Stimulated activated naive CD8-positive, alpha-beta T cell treated with anti-CD3 and anti-CD28 coated beads, Interleukin-15, Interleukin-2, amounts not matched to agents 100 ng/mL and 50 ng/mL, for 24 hours (primary cell): ENCODE results near the gene RETREG1.
"Not testable (repeated sequence)": the region's sequence is repeated elsewhere in the genome, so short reads cannot be mapped to it uniquely, and the experiment has no call there.

Experiments used
- H3K27ac Mint-ChIP-seq: one replicate; pipeline ENCODE4 v1.8.0; 2021; ENCODE audit warnings: mild to moderate bottlenecking, mixed read lengths
- H3K27me3 Mint-ChIP-seq: one replicate; pipeline ENCODE4 v1.8.0; 2021; ENCODE audit warnings: mixed read lengths
- H3K36me3 Mint-ChIP-seq: one replicate; pipeline ENCODE4 v1.8.0; 2021; ENCODE audit warnings: low read depth, mixed read lengths
- H3K4me1 Mint-ChIP-seq: one replicate; pipeline ENCODE4 v1.8.0; 2021; ENCODE audit warnings: low read depth, mixed read lengths
- H3K4me3 Mint-ChIP-seq: one replicate; pipeline ENCODE4 v1.8.0; 2021; ENCODE audit warnings: mild to moderate bottlenecking, mixed read lengths
- H3K9me3 Mint-ChIP-seq: one replicate; pipeline ENCODE4 v1.8.0; 2021; ENCODE audit warnings: mixed read lengths

The RETREG1 gene

GRCh38 chr5:16437977-16438376, 178.8 kb downstream of the RETREG1 start:
- no peaks in the 10 kb centered on the region for H3K36me3 Mint-ChIP-seq
- no peaks in the 10 kb centered on the region for H3K9me3 Mint-ChIP-seq
- H3K27me3 Mint-ChIP-seq: peaks cover 7% of the 10 kb centered on the region
- no peak overlapping the region for H3K4me3 Mint-ChIP-seq
- H3K4me1 Mint-ChIP-seq: no peaks in the 10 kb centered on the region
- no peak overlapping the region for H3K27ac Mint-ChIP-seq

- H3K4me3 Mint-ChIP-seq, H3K9me3 Mint-ChIP-seq, H3K4me1 Mint-ChIP-seq, H3K36me3 Mint-ChIP-seq, H3K27ac Mint-ChIP-seq: not testable (repeated sequence)
- peaks cover 16% of the 10 kb centered on the region for H3K27me3 Mint-ChIP-seq
These were observed 180.6 kb downstream of the RETREG1 start for GRCh38 chr5:16436065-16436682.

GRCh38 chr5:16431490-16431889, 185.3 kb downstream of the RETREG1 start:
- Mint-ChIP-seq H3K27me3 (peaks cover 25% of the 10 kb centered on the region), H3K9me3 (no peaks in the 10 kb centered on the region), H3K4me3 (no peak overlapping the region), H3K27ac (no peak overlapping the region), H3K4me1 (no peaks in the 10 kb centered on the region), H3K36me3 (no peaks in the 10 kb centered on the region)

- peaks cover 25% of the 10 kb centered on the region for H3K27me3 Mint-ChIP-seq
- no peaks in the 10 kb centered on the region for H3K36me3 Mint-ChIP-seq
- no peak overlapping the region for H3K27ac Mint-ChIP-seq
- H3K9me3 Mint-ChIP-seq: no peaks in the 10 kb centered on the region
- H3K4me3 Mint-ChIP-seq: no peak overlapping the region
- H3K4me1 Mint-ChIP-seq: no peaks in the 10 kb centered on the region
These were observed 186.3 kb downstream of the RETREG1 start for GRCh38 chr5:16430349-16431089.

- Mint-ChIP-seq H3K9me3 (no peaks in the 10 kb centered on the region), H3K4me1 (no peaks in the 10 kb centered on the region), H3K36me3 (no peaks in the 10 kb centered on the region), H3K4me3 (no peak overlapping the region), H3K27ac (no peak overlapping the region), H3K27me3 (peaks cover 18% of the 10 kb centered on the region)
These were observed 188.4 kb downstream of the RETREG1 start for GRCh38 chr5:16428359-16428758.

GRCh38 chr5:16427587-16427986, 189.2 kb downstream of the RETREG1 start:
- Mint-ChIP-seq H3K4me3 (no peak overlapping the region), H3K27ac (no peak overlapping the region), H3K9me3 (no peaks in the 10 kb centered on the region), H3K27me3 (peaks cover 23% of the 10 kb centered on the region), H3K4me1 (no peaks in the 10 kb centered on the region), H3K36me3 (no peaks in the 10 kb centered on the region)
